GM18951 (cell line): ENCODE measurements around the gene LTBR.

Experiments
- POLR2A ChIP-seq: IDR thresholded peaks from 4 replicates; pipeline ENCODE4 v1.6.1; 2011; ENCODE audit warnings: mild to moderate bottlenecking; ENCODE audit not compliant: insufficient read length, insufficient read depth; ENCODE audit errors: extremely low read depth
- in situ Hi-C: fragments of 300-500 bp; cut with MboI; formaldehyde crosslinking; loops from one replicate; pipeline ENCODE4 v1.12.0; 2022; ENCODE audit warnings: low sequenced_read_pairs, mixed read lengths, inconsistent platforms; ENCODE audit not compliant: unreplicated experiment

LTBR gene

DNA sequence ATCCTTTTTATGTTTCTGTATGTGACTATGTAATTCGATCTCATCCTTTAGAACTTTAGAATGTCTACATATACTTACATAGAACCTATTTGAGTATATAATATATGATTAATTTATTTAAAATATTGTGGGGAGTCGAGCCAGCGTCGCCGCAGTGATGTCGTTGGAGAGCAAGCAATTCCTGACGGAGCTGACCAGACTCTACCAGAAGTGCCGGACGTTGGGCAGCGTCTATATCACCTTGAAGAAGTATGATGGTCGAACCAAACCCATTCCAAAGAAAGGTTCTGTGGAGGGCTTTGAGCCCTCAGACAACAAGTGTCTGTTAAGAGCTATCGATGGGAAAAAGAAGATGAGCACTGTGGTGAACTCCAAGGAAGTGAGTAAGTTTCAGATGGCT lies 54.4 kb downstream of the LTBR start:
- in situ Hi-C loops, result no loop called here
- TF ChIP-seq POLR2A, result no peak

DNA sequence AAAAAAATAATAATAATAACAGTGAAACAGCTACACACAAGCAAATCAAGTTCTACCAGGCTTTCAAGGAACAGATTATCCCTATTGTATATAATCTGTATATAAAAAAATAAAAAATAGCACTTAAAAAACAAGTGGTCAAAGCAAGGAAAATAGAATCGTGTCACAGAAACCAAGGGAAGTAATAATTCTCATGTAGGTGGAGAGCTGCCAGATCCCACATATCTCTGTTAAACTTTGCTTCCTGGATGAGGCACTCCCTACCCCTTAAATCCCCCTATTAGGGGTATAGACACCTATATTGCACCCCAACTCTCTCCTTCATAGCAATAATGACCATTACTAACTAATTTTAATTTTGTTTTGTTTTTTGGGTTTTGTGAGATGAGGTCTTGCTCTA lies 56.4 kb downstream of the LTBR start:
- in situ Hi-C loops, result no loop called here
- no peak for TF ChIP-seq POLR2A
